ENCODE data around the gene APCDD1.
"Not testable (repeated sequence)": the region's sequence is repeated elsewhere in the genome, so short reads cannot be mapped to it uniquely, and the experiment has no call there.

The APCDD1 gene

GRCh38 chr18:10457767-10458166 lies 3.3 kb downstream of the APCDD1 start:
- DNase-seq (ENCODE audit: low read depth, low spot score): no peak
- no peak overlapping the region for H3K4me3 ChIP-seq (ENCODE audit: low read length)

- DNase-seq (ENCODE audit: low read depth, low spot score): no peak
- H3K4me3 ChIP-seq (ENCODE audit: low read length): no peak overlapping the region
These were observed 4.3 kb downstream of the APCDD1 start for GRCh38 chr18:10458691-10459090.

GRCh38 chr18:10459587-10459986 lies 5.2 kb downstream of the APCDD1 start:
- DNase-seq (ENCODE audit: low read depth, low spot score): no peak
- no peak overlapping the region for H3K4me3 ChIP-seq (ENCODE audit: low read length)

- no peak overlapping the region for H3K4me3 ChIP-seq (ENCODE audit: low read length)
- DNase-seq (ENCODE audit: low read depth, low spot score): no peak
These were observed 6.1 kb downstream of the APCDD1 start for GRCh38 chr18:10460414-10461018.

- no peak for DNase-seq (ENCODE audit: low read depth, low spot score)
- no peak overlapping the region for H3K4me3 ChIP-seq (ENCODE audit: low read length)
These were observed 7.6 kb downstream of the APCDD1 start for GRCh38 chr18:10461989-10462388.

- no peak overlapping the region for H3K4me3 ChIP-seq (ENCODE audit: low read length)
- no peak for DNase-seq (ENCODE audit: low read depth, low spot score)
These were observed 8.2 kb downstream of the APCDD1 start for GRCh38 chr18:10462597-10462996.

- H3K4me3 ChIP-seq (ENCODE audit: low read length): no peak overlapping the region
- DNase-seq (ENCODE audit: low read depth, low spot score): no peak
These were observed 8.7 kb downstream of the APCDD1 start for GRCh38 chr18:10463096-10463495.

- no peak for DNase-seq (ENCODE audit: low read depth, low spot score)
- H3K4me3 ChIP-seq (ENCODE audit: low read length): no peak overlapping the region
These were observed 9.3 kb downstream of the APCDD1 start for GRCh38 chr18:10463741-10464140.

GRCh38 chr18:10464161-10464648 lies 9.8 kb downstream of the APCDD1 start:
- not testable (repeated sequence) for H3K4me3 ChIP-seq (ENCODE audit: low read length); DNase-seq (ENCODE audit: low read depth, low spot score)

- no peak for DNase-seq (ENCODE audit: low read depth, low spot score)
- H3K4me3 ChIP-seq (ENCODE audit: low read length): no peak overlapping the region
These were observed 10.9 kb downstream of the APCDD1 start for GRCh38 chr18:10465174-10465939.

GRCh38 chr18:10470429-10470828 lies 16.0 kb downstream of the APCDD1 start:
- DNase-seq (ENCODE audit: low read depth, low spot score): no peak
- no peak overlapping the region for H3K4me3 ChIP-seq (ENCODE audit: low read length)

- no peak overlapping the region for H3K4me3 ChIP-seq (ENCODE audit: low read length)
- DNase-seq (ENCODE audit: low read depth, low spot score): no peak
These were observed 17.1 kb downstream of the APCDD1 start for GRCh38 chr18:10471574-10471973.

- DNase-seq (ENCODE audit: low read depth, low spot score): no peak
- H3K4me3 ChIP-seq (ENCODE audit: low read length): no peak overlapping the region
These were observed 18.7 kb downstream of the APCDD1 start for GRCh38 chr18:10473132-10473531.

GRCh38 chr18:10474309-10474708 lies 19.9 kb downstream of the APCDD1 start:
- no peak for DNase-seq (ENCODE audit: low read depth, low spot score)
- no peak overlapping the region for H3K4me3 ChIP-seq (ENCODE audit: low read length)

GRCh38 chr18:10475276-10475653 lies 20.8 kb downstream of the APCDD1 start:
- H3K4me3 ChIP-seq (ENCODE audit: low read length): no peak overlapping the region
- DNase-seq (ENCODE audit: low read depth, low spot score): no peak

- H3K4me3 ChIP-seq (ENCODE audit: low read length): no peak overlapping the region
- no peak for DNase-seq (ENCODE audit: low read depth, low spot score)
These were observed 21.3 kb downstream of the APCDD1 start for GRCh38 chr18:10475654-10476291.

- DNase-seq (ENCODE audit: low read depth, low spot score): no peak
- H3K4me3 ChIP-seq (ENCODE audit: low read length): no peak overlapping the region
These were observed 21.9 kb downstream of the APCDD1 start for GRCh38 chr18:10476338-10476791.

GRCh38 chr18:10477121-10477862 lies 22.9 kb downstream of the APCDD1 start:
- no peak for DNase-seq (ENCODE audit: low read depth, low spot score)
- H3K4me3 ChIP-seq (ENCODE audit: low read length): no peak overlapping the region

GRCh38 chr18:10477863-10478260 lies 23.4 kb downstream of the APCDD1 start:
- no peak for DNase-seq (ENCODE audit: low read depth, low spot score)
- H3K4me3 ChIP-seq (ENCODE audit: low read length): no peak overlapping the region

- no peak for DNase-seq (ENCODE audit: low read depth, low spot score)
- H3K4me3 ChIP-seq (ENCODE audit: low read length): no peak overlapping the region
These were observed 27.4 kb downstream of the APCDD1 start for GRCh38 chr18:10481831-10482230.
